Stomach smooth muscle (tissue), 2 donors: Measurements from ENCODE around the gene GALK1.
A peak's percentile ranks its signal among the peaks of the same experiment; 100 is the strongest.
"Not testable (repeated sequence)": the region's sequence is repeated elsewhere in the genome, so short reads cannot be mapped to it uniquely, and the experiment has no call there.

Experiments
- H3K27ac ChIP-seq: one replicate; pipeline ENCODE4 v1.7.0; 2013; ENCODE audit warnings: mild to moderate bottlenecking, low read length, inconsistent platforms
- H3K27me3 ChIP-seq, 2 donors: one replicate each; pipeline ENCODE4 v1.7.0; 2013; ENCODE audit warnings: low read length in 2 of 2; ENCODE audit not compliant: insufficient read depth in 2 of 2, control insufficient read depth in 1 of 2
- H3K36me3 ChIP-seq, 2 donors: one replicate each; pipeline ENCODE4 v1.7.0; 2013; ENCODE audit warnings: low read length in 2 of 2; ENCODE audit not compliant: control insufficient read depth in 2 of 2, insufficient read depth in 2 of 2
- H3K4me1 ChIP-seq: one replicate; pipeline ENCODE4 v1.7.0; 2013; ENCODE audit warnings: low read length; ENCODE audit not compliant: control insufficient read depth, insufficient read depth
- H3K4me3 ChIP-seq, 2 donors: one replicate each; pipeline ENCODE4 v1.7.0; 2013; ENCODE audit warnings: low read length in 2 of 2
- H3K9ac ChIP-seq, 2 donors: one replicate each; pipeline ENCODE4 v1.7.0; 2013; ENCODE audit warnings: low read length in 2 of 2, mild to moderate bottlenecking in 1 of 2
- H3K9me3 ChIP-seq, 2 donors: one replicate each; pipeline ENCODE4 v1.7.0; 2013; ENCODE audit warnings: low read length in 2 of 2; ENCODE audit not compliant: control insufficient read depth in 2 of 2
- donor health status: healthy.
- donor health status: Pancreatic carcinoma.

Gene GALK1

GRCh38 chr17:75783069-75783783 lies 18.2 kb upstream of the GALK1 start:
- Histone ChIP-seq H3K36me3 (peaks cover 6 to 7% of the 10 kb centered on the region in 2 donors), H3K4me1 (peaks cover 19% of the 10 kb centered on the region), H3K27ac (peak overlapping the region; percentile 99), H3K27me3 (no peaks in the 10 kb centered on the region), H3K9ac (peak overlapping the region; percentile 88 to 89), H3K4me3 (no peak overlapping the region), H3K9me3 (no peaks in the 10 kb centered on the region)

GRCh38 chr17:75779987-75780889 lies 15.2 kb upstream of the GALK1 start:
- Histone ChIP-seq H3K27me3 (no peaks in the 10 kb centered on the region), H3K9me3 (no peaks in the 10 kb centered on the region), H3K4me1 (peaks cover 29% of the 10 kb centered on the region), H3K27ac (no peak overlapping the region), H3K9ac (no peak overlapping the region), H3K4me3 (peak overlapping the region in 1 of 2 donors; percentile 89), H3K36me3 (peaks cover 21 to 34% of the 10 kb centered on the region in 2 donors)

DNA sequence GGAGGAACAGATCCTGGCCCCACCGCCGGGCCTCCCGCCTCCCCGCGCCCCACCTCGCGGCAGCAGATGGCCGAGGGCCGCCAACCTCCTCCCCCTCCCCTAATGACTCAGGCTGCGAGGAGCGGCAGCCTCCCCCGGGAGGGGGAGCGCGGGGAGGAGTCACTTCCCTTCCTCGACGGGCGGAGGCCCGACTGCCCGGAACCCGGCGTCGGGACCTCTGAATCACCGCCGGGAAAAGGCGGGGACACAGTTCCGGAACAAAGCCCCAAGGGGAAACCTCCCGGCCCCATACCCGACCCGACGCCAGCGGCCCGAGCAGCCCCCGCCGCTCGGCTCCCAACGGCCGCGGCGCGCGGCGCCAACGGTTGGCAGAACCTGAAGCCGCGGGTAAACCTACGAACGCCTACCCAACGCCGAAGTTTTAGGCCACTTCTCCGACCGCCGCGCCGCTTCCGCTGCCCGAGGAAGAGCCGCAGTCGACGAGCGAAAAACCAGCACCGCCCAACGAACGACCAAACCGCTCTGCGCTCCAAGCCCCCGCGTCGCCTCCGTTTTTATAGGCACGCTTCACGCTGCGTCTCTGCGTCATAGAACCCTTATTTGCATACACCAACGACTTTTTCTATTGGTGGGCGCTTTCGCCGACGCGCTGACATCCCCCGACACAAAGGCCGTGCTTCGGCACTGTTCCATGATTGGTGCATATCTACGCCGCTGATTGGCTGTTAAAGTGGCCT lies 14.4 kb upstream of the GALK1 start:
- Histone ChIP-seq H3K27ac (peak overlapping the region; percentile 97), H3K4me3 (peak overlapping the region; percentile 89 to 98)

GRCh38 chr17:75778861-75779249 lies 13.9 kb upstream of the GALK1 start:
- Histone ChIP-seq H3K4me1 (peaks cover 29% of the 10 kb centered on the region), H3K9ac (peak overlapping the region; percentile 97), H3K27me3 (no peaks in the 10 kb centered on the region), H3K4me3 (peak overlapping the region; percentile 89 to 98), H3K9me3 (no peaks in the 10 kb centered on the region), H3K36me3 (peaks cover 32 to 47% of the 10 kb centered on the region in 2 donors), H3K27ac (peak overlapping the region; percentile 97)

More for the DNA sequence above, 14.4 kb upstream of the GALK1 start:
- no peaks in the 10 kb centered on the region for H3K27me3 ChIP-seq
- H3K9me3 ChIP-seq = no peaks in the 10 kb centered on the region
- H3K36me3 ChIP-seq = peaks cover 29 to 42% of the 10 kb centered on the region in 2 donors
- peaks cover 34% of the 10 kb centered on the region for H3K4me1 ChIP-seq
- H3K9ac ChIP-seq = peak overlapping the region; percentile 97

GRCh38 chr17:75778066-75778860 lies 13.3 kb upstream of the GALK1 start:
- H3K9me3 ChIP-seq, H3K27me3 ChIP-seq: not testable (repeated sequence)
- Histone ChIP-seq H3K27ac (peak overlapping the region; percentile 97), H3K9ac (peak overlapping the region; percentile 97), H3K4me1 (peaks cover 26% of the 10 kb centered on the region), H3K36me3 (peaks cover 32 to 47% of the 10 kb centered on the region in 2 donors), H3K4me3 (peak overlapping the region; percentile 89 to 98)

GRCh38 chr17:75777296-75777922 lies 12.4 kb upstream of the GALK1 start:
- Histone ChIP-seq H3K9me3 (no peaks in the 10 kb centered on the region), H3K9ac (peak overlapping the region in 1 of 2 donors; percentile 97), H3K36me3 (peaks cover 32 to 47% of the 10 kb centered on the region in 2 donors), H3K4me3 (peak overlapping the region; percentile 89 to 98), H3K27me3 (no peaks in the 10 kb centered on the region), H3K27ac (no peak overlapping the region), H3K4me1 (peaks cover 26% of the 10 kb centered on the region)

DNA sequence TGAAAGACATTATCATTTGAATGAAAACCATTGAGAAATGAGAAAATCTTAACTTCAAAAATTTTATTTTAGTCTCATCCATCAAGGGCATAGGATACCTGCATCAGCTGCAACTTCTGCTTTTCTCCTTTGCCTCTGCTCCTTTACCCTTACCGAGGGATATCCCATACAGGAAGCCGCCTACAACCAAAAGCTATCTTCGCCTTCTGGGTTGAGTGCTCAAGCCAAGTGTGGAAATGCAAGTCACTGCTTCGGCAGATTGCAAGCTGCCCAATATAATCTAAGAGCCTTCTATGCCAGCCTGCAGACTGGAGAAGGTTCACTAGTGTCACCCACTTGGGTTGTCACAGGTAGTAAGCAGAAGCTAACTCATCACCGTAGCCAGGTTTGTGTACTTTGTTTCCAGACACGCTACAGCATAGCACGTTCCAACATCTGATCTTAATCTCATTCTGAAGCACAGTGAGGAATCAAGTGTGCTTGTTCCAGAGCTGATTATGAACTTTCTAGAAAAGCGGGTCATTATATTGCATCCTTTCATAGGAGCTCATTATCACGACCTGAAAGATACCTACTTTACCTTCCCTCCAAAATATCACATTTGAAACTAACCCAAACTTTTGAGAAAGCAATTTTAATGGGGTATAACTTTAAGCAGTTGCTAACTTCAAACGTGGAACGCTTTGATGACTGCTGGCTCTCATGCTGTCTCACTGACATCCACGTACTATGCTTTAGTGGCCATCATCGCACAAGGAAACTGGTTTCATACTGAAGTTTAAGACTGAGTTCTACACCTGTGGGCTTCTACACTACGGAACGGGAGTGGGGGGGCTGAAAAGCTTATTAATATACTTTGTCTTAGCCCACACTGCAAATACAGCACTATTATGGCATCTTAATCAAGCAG lies 11.6 kb upstream of the GALK1 start:
- peak overlapping the region; percentile 89 to 98 for H3K4me3 ChIP-seq
- H3K4me1 ChIP-seq = peaks cover 26% of the 10 kb centered on the region
- H3K9me3 ChIP-seq = no peaks in the 10 kb centered on the region
- H3K27ac ChIP-seq = peak overlapping the region; percentile 11
- H3K9ac ChIP-seq = peak overlapping the region; percentile 52 to 97
- peaks cover 32 to 47% of the 10 kb centered on the region in 2 donors for H3K36me3 ChIP-seq
- no peaks in the 10 kb centered on the region for H3K27me3 ChIP-seq

GRCh38 chr17:75774991-75775668 lies 10.1 kb upstream of the GALK1 start:
- H3K9ac ChIP-seq = peak overlapping the region in 1 of 2 donors; percentile 42
- H3K36me3 ChIP-seq = peaks cover 32 to 47% of the 10 kb centered on the region in 2 donors
- no peaks in the 10 kb centered on the region for H3K27me3 ChIP-seq
- H3K4me3 ChIP-seq = no peak overlapping the region
- H3K4me1 ChIP-seq = peaks cover 26% of the 10 kb centered on the region
- peak overlapping the region; percentile 37 for H3K27ac ChIP-seq
- H3K9me3 ChIP-seq = no peaks in the 10 kb centered on the region
